Naive thymus-derived CD8-positive, alpha-beta T cell (primary cell): ENCODE data around the gene OGFOD2. TPM values are rescaled to one million over a fixed set of nuclear protein-coding genes. Genes with fewer than 3 reads are reported as not detected.

Experiments used
- ATAC-seq, 2 donors: fragments of 150-1000 bp; cut with Tn5 transposase in 1 of 2; sonication (Bioruptor Pico), chemical (Tn5 transposase) in 1 of 2; 1 replicate in 1 of 2; 2 replicates in 1 of 2; pipeline ENCODE4 v1.10.0; 2021; ENCODE audit warnings: mild to moderate bottlenecking in 2 of 2, moderate library complexity in 2 of 2
- POLR2A ChIA-PET: fragments of 350-600 bp; sonication (Branson Sonifier 250); formaldehyde crosslinking; loops from one replicate; lab custom pipeline; 2021; ENCODE audit warnings: antibody characterized with exemption; lab: Charles Lee
- DNase-seq, 10 donors: peaks; one replicate each; pipeline versions ENCODE4 v3.0.0 to v3.0.0-alpha.2; 2020 to 2022
- H3K27ac Mint-ChIP-seq, 10 donors: one replicate each; pipeline ENCODE4 v1.8.0; 2020 to 2022; ENCODE audit warnings: mild to moderate bottlenecking in 10 of 10, mixed read lengths in 10 of 10, moderate library complexity in 4 of 10, inconsistent platforms in 1 of 10
- H3K27me3 Mint-ChIP-seq, 5 donors: one replicate each; pipeline ENCODE4 v1.8.0; 2021 to 2022; ENCODE audit warnings: mixed read lengths in 5 of 5
- H3K36me3 Mint-ChIP-seq, 3 donors: one replicate each; pipeline ENCODE4 v1.8.0; 2020 to 2022; ENCODE audit warnings: mixed read lengths in 3 of 3, mild to moderate bottlenecking in 2 of 3, inconsistent platforms in 1 of 3
- H3K4me1 Mint-ChIP-seq, 4 donors: one replicate each; pipeline ENCODE4 v1.8.0; 2021 to 2022; ENCODE audit warnings: mixed read lengths in 4 of 4
- H3K4me3 Mint-ChIP-seq, 10 donors: one replicate each; pipeline ENCODE4 v1.8.0; 2020 to 2022; ENCODE audit warnings: mild to moderate bottlenecking in 10 of 10, mixed read lengths in 10 of 10, moderate library complexity in 6 of 10, inconsistent platforms in 1 of 10
- H3K9me3 Mint-ChIP-seq, 9 donors: one replicate each; pipeline ENCODE4 v1.8.0; 2020 to 2022; ENCODE audit warnings: mixed read lengths in 9 of 9, mild to moderate bottlenecking in 3 of 9, inconsistent platforms in 1 of 9, moderate library complexity in 1 of 9
- microRNA-seq: library from miRNA; unstranded; fragments of <30 nt; microRNA quantifications from one replicate; pipeline ENCODE4 v1.2.0, GENCODE V29; 2022; ENCODE audit warnings: borderline microRNAs expressed
- polyA plus RNA-seq, 3 donors: library from polyadenylated mRNA; unstranded; fragments of 300-500 nt; fragmentation: Illumina TruSeq; gene quantifications; one replicate each; pipeline ENCODE4 v1.2.3, GENCODE V29; 2021
- total RNA-seq, 8 experiments: library from RNA in 2 of 8; stranded (reverse) in 2 of 8; gene quantifications; one replicate each; pipeline ENCODE4 v1.2.3 and lab custom pipeline; 2021 to 2026

The OGFOD2 gene
- total and polyA plus RNA-seq, 5 experiments from 2014 or later = 7.7 to 35.1 (median 15.9) TPM

DNA sequence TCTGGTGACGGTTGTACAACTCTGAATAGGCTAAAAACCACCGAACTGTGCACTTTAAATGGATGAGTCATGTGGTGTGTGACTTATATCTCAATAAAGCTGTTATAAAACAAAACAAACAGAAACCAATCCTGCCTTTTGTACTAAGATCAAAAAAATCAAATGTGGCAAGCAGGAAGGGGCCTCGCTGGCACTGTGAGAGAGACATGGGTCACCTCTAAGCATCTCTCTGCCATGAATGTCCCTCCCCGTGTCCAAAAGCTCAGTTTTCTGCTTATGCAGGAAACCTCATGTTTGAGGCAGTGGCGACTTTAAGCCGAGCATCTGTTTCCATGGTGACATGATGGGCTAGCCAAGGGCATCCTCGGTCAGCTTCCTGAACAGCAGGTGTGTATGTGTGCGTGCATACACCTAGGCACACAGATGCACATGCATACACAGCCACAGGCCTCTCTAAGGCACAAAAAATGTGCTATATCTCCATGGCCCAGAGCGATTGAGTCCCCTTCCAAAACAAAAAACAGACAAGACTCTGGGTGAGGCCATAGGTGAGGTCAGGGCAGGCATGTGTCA, 49.9 kb downstream of the OGFOD2 start:
- no peaks in the 10 kb centered on the region for H3K9me3 Mint-ChIP-seq
- peaks cover 19 to 42% (median 35%) of the 10 kb centered on the region in 4 donors for H3K4me1 Mint-ChIP-seq
- no peaks in the 10 kb centered on the region for H3K27me3 Mint-ChIP-seq
- H3K27ac Mint-ChIP-seq = peak overlapping the region in 9 of 10 donors; percentile 12 to 89 (median 79)
- ATAC-seq = peak; percentile 70 to 80
- DNase-seq = peak in 1 of 10 donors; percentile 19
- peak overlapping the region in 2 of 10 donors; percentile 6 to 48 for H3K4me3 Mint-ChIP-seq
- POLR2A ChIA-PET = interaction anchor here (0.7 kb wide), 1 partner anchor 108 kb away, joined by 5 read pairs; no protein-coding TSS in a partner anchor
- peaks cover 0 to 26% (median 0%) of the 10 kb centered on the region in 3 donors for H3K36me3 Mint-ChIP-seq

DNA sequence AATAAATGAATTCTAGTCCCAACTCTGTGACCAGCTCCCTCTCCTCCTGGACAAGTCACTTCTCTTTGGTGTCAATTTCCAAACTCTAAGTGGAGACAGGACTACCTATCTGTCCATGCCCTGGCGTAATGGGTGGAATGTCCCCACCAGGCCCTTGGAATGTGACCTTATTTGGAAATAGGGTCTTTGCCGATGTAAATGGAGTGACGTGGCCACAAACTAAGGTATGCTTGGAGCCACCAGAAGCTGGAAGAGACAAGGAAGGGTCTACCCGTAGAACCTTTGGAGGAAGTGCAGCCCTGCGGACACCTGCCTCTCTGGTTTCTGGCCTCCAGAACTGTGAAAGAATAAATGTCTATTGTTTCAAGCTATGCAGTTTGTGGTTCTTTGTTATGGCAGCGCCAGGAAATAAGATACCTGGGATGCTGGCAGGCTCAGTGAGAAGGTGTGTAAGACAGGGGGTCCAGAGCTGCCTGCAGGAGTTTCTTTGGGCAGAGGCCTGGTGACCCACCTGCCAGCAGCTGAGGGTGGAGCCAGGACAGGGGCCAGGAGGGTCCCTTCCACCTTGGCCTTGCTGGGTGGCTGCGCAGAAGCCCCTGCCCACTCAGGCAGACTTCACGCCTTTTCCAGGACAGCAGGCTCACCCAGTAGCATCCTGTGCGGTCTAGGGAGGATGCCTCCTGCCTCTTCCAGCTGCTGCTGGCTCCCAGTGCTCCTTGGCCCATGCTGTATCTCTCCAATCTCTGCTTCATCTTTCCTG, 51.2 kb downstream of the OGFOD2 start:
- Mint-ChIP-seq H3K27me3 (no peaks in the 10 kb centered on the region), H3K4me1 (peaks cover 17 to 39% (median 33%) of the 10 kb centered on the region in 4 donors), H3K4me3 (no peak overlapping the region), H3K9me3 (no peaks in the 10 kb centered on the region), H3K27ac (peak overlapping the region in 5 of 10 donors; percentile 21 to 81 (median 38)), H3K36me3 (peaks cover 0 to 30% (median 0%) of the 10 kb centered on the region in 3 donors)
- DNase-seq (no peak), ATAC-seq (no peak)
- POLR2A ChIA-PET = no interaction called here

GRCh38 chr12:123027726-123028445, 52.8 kb downstream of the OGFOD2 start:
- Mint-ChIP-seq H3K36me3 (peaks cover 0 to 38% (median 0%) of the 10 kb centered on the region in 3 donors), H3K4me3 (no peak overlapping the region), H3K9me3 (no peaks in the 10 kb centered on the region), H3K27me3 (no peaks in the 10 kb centered on the region), H3K4me1 (peaks cover 15 to 45% (median 35%) of the 10 kb centered on the region in 4 donors), H3K27ac (peak overlapping the region; percentile 25 to 78 (median 56))
- POLR2A ChIA-PET = no interaction called here
- no peak for DNase-seq
- no peak for ATAC-seq

DNA sequence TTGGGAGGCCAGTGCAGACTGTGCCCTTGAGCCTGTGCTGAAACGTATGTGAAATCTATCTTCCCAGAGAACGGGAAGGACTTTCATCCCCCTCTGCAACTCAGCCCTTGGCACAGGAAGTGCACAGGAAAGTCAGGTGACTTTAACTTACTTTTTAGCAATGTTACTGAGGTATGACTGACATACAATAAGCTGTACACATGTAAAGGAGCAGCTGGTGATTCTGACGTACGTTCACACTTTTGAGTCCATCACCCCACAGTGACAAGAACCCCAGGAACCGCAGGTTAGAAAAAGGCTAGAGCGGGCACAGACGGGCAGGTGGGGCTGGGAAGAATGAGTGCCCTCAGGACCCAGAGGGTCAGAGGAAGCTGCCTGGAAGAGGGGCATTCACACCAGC, 53.4 kb downstream of the OGFOD2 start:
- Mint-ChIP-seq H3K9me3 (no peaks in the 10 kb centered on the region), H3K27ac (peak overlapping the region; percentile 27 to 79 (median 60)), H3K4me1 (peaks cover 19 to 48% (median 40%) of the 10 kb centered on the region in 4 donors), H3K27me3 (no peaks in the 10 kb centered on the region), H3K4me3 (no peak overlapping the region), H3K36me3 (peaks cover 0 to 38% (median 0%) of the 10 kb centered on the region in 3 donors)
- DNase-seq = no peak
- peak in 1 of 2 donors; percentile 44 for ATAC-seq
- POLR2A ChIA-PET = no interaction called here

- H3K27me3 Mint-ChIP-seq = no peaks in the 10 kb centered on the region
- DNase-seq = no peak
- ATAC-seq = no peak
- H3K36me3 Mint-ChIP-seq = peaks cover 0 to 40% (median 0%) of the 10 kb centered on the region in 3 donors
- peaks cover 30 to 53% (median 44%) of the 10 kb centered on the region in 4 donors for H3K4me1 Mint-ChIP-seq
- H3K27ac Mint-ChIP-seq = peak overlapping the region in 7 of 10 donors; percentile 35 to 71 (median 48)
- H3K4me3 Mint-ChIP-seq = no peak overlapping the region
- no peaks in the 10 kb centered on the region for H3K9me3 Mint-ChIP-seq
- POLR2A ChIA-PET = no interaction called here
Observed at GRCh38 chr12:123029550-123029949, 54.5 kb downstream of the OGFOD2 start.

Small RNA genes lying within 50 kb of the gene (microRNA-seq; reads per million reads assigned to microRNA genes)
- not detected for gene MIR4304

Other genes starting within 250 kb of the OGFOD2 start
- not detected for gene HCAR1, start 244.4 kb upstream of the OGFOD2 start, total RNA-seq
- gene HCAR1, start 244.4 kb upstream of the OGFOD2 start, polyA plus RNA-seq = not detected
- 10 to 100 TPM; 51.6 to 52.6 TPM for gene DENR, start 222.4 kb upstream of the OGFOD2 start, total RNA-seq
- gene DENR, start 222.4 kb upstream of the OGFOD2 start, polyA plus RNA-seq = 10 to 100 TPM; 68.0 to 79.9 (median 78.3) TPM
- 1 to 10 TPM; 2.0 TPM for gene CCDC62, start 200.7 kb upstream of the OGFOD2 start, total RNA-seq
- gene CCDC62, start 200.7 kb upstream of the OGFOD2 start, polyA plus RNA-seq = under 1 TPM; 0.25 to 0.44 (median 0.42) TPM
- gene HIP1R, start 139.8 kb upstream of the OGFOD2 start, total RNA-seq = 100 to 1,000 TPM; 142 to 144 TPM
- gene HIP1R, start 139.8 kb upstream of the OGFOD2 start, polyA plus RNA-seq = 10 to 100 TPM in 2 of 3 donors, 1 to 10 TPM in 1; 4.7 to 16.7 (median 12.9) TPM
- 10 to 100 TPM; 36.4 to 37.2 TPM for gene VPS37B, start 79.1 kb upstream of the OGFOD2 start, total RNA-seq
- gene VPS37B, start 79.1 kb upstream of the OGFOD2 start, polyA plus RNA-seq = 10 to 100 TPM; 15.2 to 19.4 (median 19.3) TPM
- gene ABCB9, start 8.8 kb upstream of the OGFOD2 start, total RNA-seq = 1 to 10 TPM; 6.2 to 7.0 TPM
- 1 to 10 TPM in 1 of 3 donors, under 1 TPM in 2; 0.45 to 1.4 (median 0.80) TPM for gene ABCB9, start 8.8 kb upstream of the OGFOD2 start, polyA plus RNA-seq
- gene ARL6IP4, start 5.4 kb downstream of the OGFOD2 start, total RNA-seq = 100 to 1,000 TPM; 183 TPM
- gene ARL6IP4, start 5.4 kb downstream of the OGFOD2 start, polyA plus RNA-seq = 100 to 1,000 TPM; 209 to 256 (median 222) TPM
- gene PITPNM2, start 175.8 kb downstream of the OGFOD2 start, total RNA-seq = 10 to 100 TPM; 36.9 to 42.7 TPM
- 1 to 10 TPM; 4.0 to 6.3 (median 4.7) TPM for gene PITPNM2, start 175.8 kb downstream of the OGFOD2 start, polyA plus RNA-seq